ENCODE data around the gene INTS4.
"Not testable (repeated sequence)": the region's sequence is repeated elsewhere in the genome, so short reads cannot be mapped to it uniquely, and the experiment has no call there.

INTS4 gene, protein sequence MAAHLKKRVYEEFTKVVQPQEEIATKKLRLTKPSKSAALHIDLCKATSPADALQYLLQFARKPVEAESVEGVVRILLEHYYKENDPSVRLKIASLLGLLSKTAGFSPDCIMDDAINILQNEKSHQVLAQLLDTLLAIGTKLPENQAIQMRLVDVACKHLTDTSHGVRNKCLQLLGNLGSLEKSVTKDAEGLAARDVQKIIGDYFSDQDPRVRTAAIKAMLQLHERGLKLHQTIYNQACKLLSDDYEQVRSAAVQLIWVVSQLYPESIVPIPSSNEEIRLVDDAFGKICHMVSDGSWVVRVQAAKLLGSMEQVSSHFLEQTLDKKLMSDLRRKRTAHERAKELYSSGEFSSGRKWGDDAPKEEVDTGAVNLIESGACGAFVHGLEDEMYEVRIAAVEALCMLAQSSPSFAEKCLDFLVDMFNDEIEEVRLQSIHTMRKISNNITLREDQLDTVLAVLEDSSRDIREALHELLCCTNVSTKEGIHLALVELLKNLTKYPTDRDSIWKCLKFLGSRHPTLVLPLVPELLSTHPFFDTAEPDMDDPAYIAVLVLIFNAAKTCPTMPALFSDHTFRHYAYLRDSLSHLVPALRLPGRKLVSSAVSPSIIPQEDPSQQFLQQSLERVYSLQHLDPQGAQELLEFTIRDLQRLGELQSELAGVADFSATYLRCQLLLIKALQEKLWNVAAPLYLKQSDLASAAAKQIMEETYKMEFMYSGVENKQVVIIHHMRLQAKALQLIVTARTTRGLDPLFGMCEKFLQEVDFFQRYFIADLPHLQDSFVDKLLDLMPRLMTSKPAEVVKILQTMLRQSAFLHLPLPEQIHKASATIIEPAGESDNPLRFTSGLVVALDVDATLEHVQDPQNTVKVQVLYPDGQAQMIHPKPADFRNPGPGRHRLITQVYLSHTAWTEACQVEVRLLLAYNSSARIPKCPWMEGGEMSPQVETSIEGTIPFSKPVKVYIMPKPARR

DNA sequence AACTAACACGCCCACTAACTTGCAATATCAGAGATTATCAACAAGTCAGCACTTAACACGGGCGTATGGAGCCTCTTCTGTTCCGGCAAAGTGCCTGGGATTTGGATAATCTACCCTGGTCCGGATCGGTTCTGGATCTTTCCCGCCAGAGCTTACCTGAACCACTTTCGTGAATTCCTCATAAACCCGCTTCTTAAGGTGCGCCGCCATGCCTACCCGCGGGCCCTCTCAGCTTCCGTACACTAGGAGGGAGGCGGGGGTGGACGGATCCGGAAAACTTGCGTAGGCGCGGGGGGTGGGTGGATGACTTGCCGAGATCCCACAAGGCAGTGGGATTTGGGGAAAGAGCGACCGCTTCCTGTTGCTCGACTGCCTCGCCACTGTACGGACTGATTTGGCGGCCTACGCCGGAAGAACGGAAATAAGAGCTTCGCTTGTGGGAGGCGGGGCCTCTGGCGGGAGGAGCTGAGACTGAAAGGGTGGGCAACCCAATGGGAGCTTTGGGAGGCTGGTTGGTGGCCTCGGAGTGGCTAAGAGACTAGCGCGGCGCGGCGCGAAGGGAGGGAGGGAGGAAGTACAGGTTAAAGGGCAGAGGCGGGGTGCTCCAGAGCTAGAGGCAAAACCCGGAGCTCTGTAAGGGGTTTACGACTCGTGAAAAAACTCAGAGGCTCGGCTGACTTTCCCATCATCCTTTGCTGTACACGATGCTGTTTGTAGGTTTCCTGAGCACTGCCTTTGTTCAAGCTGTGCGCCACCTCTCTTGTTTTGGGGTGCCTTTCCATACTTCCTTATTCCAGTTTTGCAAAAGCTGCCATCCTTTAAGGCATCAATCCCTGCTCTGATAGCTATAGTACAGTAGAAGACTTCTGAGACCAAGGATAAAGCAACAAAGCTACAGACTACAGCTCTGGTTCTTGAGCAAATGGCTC lies at the start of gene INTS4:
TSS of gene INTS4 (minus strand) at position 235 of the 929 bp plus-strand sequence. CDS start at position 210, 25 bp downstream.
- peak; percentile 99 for DNase-seq (ENCODE audit: low read depth)

DNA sequence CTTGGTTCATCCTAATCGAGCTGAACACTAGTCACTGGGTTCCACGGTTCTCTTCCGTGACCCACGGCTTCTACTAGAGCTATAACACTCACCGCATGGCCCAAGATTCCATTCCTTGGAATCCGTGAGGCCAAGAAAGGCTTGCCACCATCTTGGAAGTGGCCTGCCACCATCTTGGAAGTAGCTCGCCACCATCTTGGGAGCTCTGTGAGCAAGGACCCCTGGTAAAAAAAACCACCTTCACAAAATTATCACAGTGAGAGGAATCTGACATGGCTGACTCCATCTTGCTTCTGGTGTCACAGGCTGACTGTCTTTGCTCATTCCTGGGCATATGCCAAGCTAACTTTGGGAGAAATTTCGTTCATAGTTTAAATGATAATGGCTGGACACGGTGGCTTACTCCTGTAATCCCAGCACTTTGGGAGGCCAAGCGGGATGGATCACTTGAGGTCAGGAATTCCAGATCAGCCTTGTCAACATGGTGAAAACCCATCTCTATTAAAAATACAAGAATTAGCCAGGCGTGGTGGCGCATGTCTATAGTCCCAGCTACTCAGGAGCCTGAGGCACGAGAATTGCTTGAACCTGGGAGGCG lies 47.5 kb upstream of the INTS4 start:
- DNase-seq (ENCODE audit: low read depth), result no peak

DNA sequence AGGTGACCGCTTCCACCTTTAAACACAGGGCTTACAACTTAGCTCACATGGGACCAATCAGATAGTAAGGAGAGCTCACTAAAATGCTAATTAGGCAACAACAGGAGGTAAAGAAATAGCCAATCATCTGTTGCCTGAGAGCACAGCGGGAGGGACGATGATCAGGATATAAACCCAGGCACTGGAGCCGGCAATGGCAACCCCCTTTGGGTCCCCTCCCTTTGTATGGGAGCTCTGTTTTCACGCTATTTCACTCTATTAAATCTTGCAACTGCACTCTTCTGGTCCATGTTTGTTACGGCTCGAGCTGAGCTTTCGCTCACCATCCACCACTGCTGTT lies 46.9 kb upstream of the INTS4 start:
- not testable (repeated sequence) for DNase-seq (ENCODE audit: low read depth)

- no peak for DNase-seq (ENCODE audit: low read depth)
Measured at GRCh38 chr11:78040691-78041379, 46.4 kb upstream of the INTS4 start.

DNA sequence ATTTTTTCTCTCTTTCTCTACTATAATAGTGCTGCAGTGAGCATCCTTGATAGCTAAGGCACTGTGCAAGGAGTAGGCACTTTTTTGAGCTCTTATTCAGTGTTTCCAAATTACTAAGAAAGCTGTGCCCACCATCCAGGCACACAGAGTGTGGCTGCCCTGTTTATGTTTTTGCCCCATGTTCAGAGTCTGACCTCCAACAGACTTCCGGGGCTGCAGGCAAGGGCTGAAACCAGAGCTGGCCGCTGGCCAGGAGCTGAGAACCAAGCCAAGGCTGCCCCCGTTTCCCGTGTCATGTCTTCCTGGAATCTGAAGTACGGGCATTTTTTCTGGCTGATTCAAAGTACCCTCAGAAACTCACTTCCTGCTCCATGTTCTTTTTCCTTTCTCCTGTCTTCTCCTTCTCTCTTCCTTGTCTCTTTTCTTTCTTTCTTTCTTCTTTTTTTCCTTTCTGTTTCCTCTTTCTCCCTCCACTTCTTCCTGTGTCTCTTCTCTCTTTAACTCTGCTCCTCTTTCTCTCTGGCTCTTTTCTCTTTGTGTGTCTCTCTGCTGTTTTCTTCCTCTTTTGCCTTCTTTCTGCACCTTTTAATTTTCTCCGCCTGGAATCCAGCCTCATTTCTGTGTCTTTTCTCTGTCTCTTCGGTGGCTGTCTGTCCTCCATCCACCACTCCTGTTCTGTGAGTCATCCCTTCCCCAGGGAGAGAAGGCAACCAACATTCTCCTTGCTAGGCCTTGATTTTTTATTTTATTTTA lies 45.6 kb upstream of the INTS4 start:
- peak; percentile 43 for DNase-seq (ENCODE audit: low read depth)

GRCh38 chr11:78039391-78039918 lies 45.0 kb upstream of the INTS4 start:
- no peak for DNase-seq (ENCODE audit: low read depth)

- DNase-seq (ENCODE audit: low read depth), result no peak
Measured at GRCh38 chr11:78038697-78039313, 44.3 kb upstream of the INTS4 start.

DNA sequence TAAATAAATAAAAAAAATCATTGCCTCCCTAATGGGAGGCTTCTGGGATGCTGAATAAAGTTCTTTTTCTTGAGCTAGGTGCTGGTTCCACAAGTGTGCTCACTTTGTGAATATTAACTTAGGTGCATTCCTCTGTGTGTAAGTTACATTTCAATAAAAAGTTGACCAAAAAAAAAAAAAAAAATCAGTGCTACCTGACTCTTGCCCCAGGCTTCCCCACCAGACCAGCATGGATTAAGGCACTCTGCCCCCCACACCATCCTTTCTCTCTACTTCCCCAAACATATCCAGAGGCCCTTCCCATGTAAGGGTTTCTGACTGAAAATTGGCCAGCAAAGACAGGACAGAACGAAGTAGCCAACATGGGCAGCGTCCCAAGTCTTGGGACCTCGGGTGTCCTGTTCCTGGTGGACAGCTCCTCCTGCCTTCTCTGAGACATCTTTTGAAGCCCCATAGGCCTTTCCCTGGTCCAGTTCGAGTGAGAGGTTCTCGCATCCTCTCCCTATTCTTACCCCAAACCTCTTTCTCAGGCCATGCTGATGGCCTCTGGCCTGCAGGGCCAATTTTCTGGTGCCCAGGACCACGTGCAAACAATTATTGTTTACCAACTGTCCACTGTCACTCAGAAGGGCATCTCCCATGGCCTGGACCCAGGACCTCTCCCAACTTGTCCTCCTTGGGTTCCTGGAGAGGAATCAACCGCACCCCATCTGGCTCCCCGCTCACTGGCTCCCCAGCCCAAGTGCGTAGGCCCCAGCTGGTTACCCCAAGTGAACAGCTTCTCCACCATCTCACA lies 43.6 kb upstream of the INTS4 start:
- DNase-seq (ENCODE audit: low read depth), result no peak

- no peak for DNase-seq (ENCODE audit: low read depth)
Measured at GRCh38 chr11:78037056-78037455, 42.6 kb upstream of the INTS4 start.

DNA sequence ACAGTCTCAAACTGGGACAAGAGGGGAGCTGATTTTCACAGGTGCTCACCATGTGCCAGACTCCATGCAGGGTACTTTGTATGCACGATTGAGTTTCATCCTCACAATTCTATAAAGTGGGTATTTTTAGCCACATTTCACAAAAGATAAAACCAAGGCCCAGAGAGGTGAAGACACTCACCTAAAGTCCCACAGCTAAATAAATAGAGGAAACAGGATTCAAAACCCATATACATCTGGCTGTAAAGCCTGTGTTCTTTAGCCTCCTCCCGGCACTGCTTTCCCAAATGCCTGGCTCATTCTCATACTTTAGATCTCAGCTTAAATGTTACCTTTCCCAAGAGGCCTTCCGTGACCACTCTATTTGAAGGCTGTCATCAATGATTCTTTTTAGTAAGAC lies 41.8 kb upstream of the INTS4 start:
- no peak for DNase-seq (ENCODE audit: low read depth)

- DNase-seq (ENCODE audit: low read depth), result no peak
Measured at GRCh38 chr11:78034623-78035022, 40.2 kb upstream of the INTS4 start.

GRCh38 chr11:78033040-78033439 lies 38.6 kb upstream of the INTS4 start:
- no peak for DNase-seq (ENCODE audit: low read depth)

DNA sequence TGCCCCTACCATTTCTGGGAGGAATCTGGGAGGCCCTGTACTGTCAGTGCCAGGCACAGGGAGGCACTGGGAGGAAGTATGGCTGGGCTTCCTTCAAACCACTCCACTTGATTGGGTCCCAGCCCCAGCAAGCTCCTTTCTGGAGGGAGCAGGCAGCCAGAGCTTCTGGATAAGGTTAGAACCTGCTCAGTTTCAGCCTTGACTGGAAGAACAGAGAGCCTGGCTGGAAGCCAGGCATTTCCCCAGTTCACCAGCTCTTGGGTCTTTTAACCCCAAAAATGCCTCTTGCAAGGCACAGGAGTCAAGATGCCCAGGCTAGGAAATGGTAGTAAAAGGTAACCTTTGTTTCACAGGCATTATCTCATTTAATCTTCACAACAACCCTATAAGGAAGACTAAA lies 37.6 kb upstream of the INTS4 start:
- DNase-seq (ENCODE audit: low read depth), result no peak

DNA sequence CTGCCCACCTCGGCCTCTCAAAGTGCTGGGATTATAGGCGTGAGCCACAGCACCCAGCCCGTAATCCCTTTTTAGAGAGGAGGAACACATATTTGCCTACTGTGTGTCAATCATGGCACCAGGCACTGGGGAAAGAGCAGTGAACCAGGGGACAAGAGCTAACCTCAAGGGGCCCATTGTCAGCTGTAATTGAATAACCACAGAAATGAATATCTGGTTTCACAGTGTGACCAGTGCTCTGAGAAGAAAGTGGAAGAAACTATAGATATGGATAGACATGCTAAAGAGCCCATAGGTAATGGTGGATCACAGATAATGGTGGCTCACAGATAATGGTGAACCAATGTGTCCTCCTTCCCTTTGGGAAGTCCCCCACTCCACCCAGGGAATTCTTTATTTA lies 37.2 kb upstream of the INTS4 start:
- DNase-seq (ENCODE audit: low read depth), result no peak

- DNase-seq (ENCODE audit: low read depth), result no peak
Measured at GRCh38 chr11:78030429-78031325, 36.2 kb upstream of the INTS4 start.

GRCh38 chr11:78028423-78028822 lies 34.0 kb upstream of the INTS4 start:
- not testable (repeated sequence) for DNase-seq (ENCODE audit: low read depth)

DNA sequence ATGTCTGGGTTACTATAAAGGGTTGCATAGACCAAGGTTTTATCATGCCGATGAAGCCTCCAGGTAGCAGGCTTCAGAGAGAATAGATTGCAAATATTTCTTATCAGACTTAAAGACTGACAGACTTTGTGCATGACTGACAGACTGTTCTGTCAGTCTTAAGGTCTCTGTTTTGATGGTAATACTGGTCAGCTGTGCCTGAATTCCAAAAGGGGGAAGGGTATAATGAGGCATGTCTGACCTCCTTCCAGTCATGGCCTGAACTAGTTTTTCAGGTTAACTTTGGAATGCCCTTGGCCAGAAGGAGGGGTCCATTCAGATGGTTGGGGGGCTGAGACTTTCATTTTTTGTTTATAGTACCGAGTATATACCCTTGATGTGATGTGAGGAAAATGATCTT lies 33.3 kb upstream of the INTS4 start:
- DNase-seq (ENCODE audit: low read depth), result no peak

DNA sequence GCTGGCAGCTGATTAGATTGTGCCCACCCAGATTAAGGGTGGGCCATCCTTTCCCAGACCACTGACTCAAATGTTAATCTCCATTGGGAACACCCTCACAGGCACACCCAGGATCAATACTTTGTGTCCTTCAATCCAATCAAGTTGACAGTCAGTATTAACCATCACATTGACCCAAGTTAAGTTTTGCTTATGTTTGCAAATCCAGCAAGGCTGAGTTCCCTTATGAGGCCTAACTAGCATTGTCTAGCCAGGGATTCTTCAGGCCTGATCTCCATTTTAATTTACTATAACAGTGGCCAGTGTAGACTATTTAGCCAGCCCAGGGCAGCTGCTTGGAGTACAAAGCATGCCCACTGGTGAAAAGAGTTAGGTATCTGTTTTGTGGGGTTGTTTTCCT lies 30.9 kb upstream of the INTS4 start:
- DNase-seq (ENCODE audit: low read depth), result no peak
